ENCODE measurements around the gene PALB2.

The PALB2 gene

GRCh38 chr16:23571895-23572294 is 69.2 kb downstream of the PALB2 start:
- WGBS, 2 experiments: 95 to 96% methylated on average over 5 of the region's 5 CpGs
- Histone ChIP-seq H3K9me3 (ENCODE audit: control insufficient read depth, low read length) (no peaks in the 10 kb centered on the region), H3K4me3 (ENCODE audit: insufficient read depth, low read depth, low read length) (no peak overlapping the region), H3K4me1 (ENCODE audit: control insufficient read depth, insufficient read depth, low read length) (no peaks in the 10 kb centered on the region), H3K36me3 (ENCODE audit: control insufficient read depth, insufficient read depth, low read length) (peaks cover 33% of the 10 kb centered on the region), H3K27me3 (ENCODE audit: control insufficient read depth, insufficient read depth, low read length, poor library complexity, severe bottlenecking) (no peaks in the 10 kb centered on the region), H3K27ac (ENCODE audit: insufficient read depth, low read depth, low read length, poor library complexity, severe bottlenecking) (no peak overlapping the region)

- Histone ChIP-seq H3K4me3 (ENCODE audit: insufficient read depth, low read depth, low read length) (no peak overlapping the region), H3K36me3 (ENCODE audit: control insufficient read depth, insufficient read depth, low read length) (peaks cover 33% of the 10 kb centered on the region), H3K9me3 (ENCODE audit: control insufficient read depth, low read length) (no peaks in the 10 kb centered on the region), H3K27ac (ENCODE audit: insufficient read depth, low read depth, low read length, poor library complexity, severe bottlenecking) (no peak overlapping the region), H3K4me1 (ENCODE audit: control insufficient read depth, insufficient read depth, low read length) (no peaks in the 10 kb centered on the region), H3K27me3 (ENCODE audit: control insufficient read depth, insufficient read depth, low read length, poor library complexity, severe bottlenecking) (no peaks in the 10 kb centered on the region)
- 96% methylated on average over 8 of the region's 8 CpGs for WGBS, 2 experiments
Observed at GRCh38 chr16:23570992-23571632, 70.0 kb downstream of the PALB2 start.

GRCh38 chr16:23567602-23568001 is 73.5 kb downstream of the PALB2 start:
- Histone ChIP-seq H3K36me3 (ENCODE audit: control insufficient read depth, insufficient read depth, low read length) (peaks cover 61% of the 10 kb centered on the region), H3K4me1 (ENCODE audit: control insufficient read depth, insufficient read depth, low read length) (no peaks in the 10 kb centered on the region), H3K27me3 (ENCODE audit: control insufficient read depth, insufficient read depth, low read length, poor library complexity, severe bottlenecking) (no peaks in the 10 kb centered on the region), H3K9me3 (ENCODE audit: control insufficient read depth, low read length) (no peaks in the 10 kb centered on the region), H3K27ac (ENCODE audit: insufficient read depth, low read depth, low read length, poor library complexity, severe bottlenecking) (no peak overlapping the region), H3K4me3 (ENCODE audit: insufficient read depth, low read depth, low read length) (no peak overlapping the region)
- WGBS, 2 experiments: 94 to 97% methylated on average over 3 of the region's 3 CpGs

GRCh38 chr16:23566724-23567123 is 74.4 kb downstream of the PALB2 start:
- H3K36me3 ChIP-seq (ENCODE audit: control insufficient read depth, insufficient read depth, low read length): peaks cover 65% of the 10 kb centered on the region

GRCh38 chr16:23564575-23565363 is 76.3 kb downstream of the PALB2 start:
- Histone ChIP-seq H3K4me3 (ENCODE audit: insufficient read depth, low read depth, low read length) (no peak overlapping the region), H3K36me3 (ENCODE audit: control insufficient read depth, insufficient read depth, low read length) (peaks cover 52% of the 10 kb centered on the region), H3K27ac (ENCODE audit: insufficient read depth, low read depth, low read length, poor library complexity, severe bottlenecking) (no peak overlapping the region), H3K4me1 (ENCODE audit: control insufficient read depth, insufficient read depth, low read length) (no peaks in the 10 kb centered on the region), H3K27me3 (ENCODE audit: control insufficient read depth, insufficient read depth, low read length, poor library complexity, severe bottlenecking) (no peaks in the 10 kb centered on the region), H3K9me3 (ENCODE audit: control insufficient read depth, low read length) (no peaks in the 10 kb centered on the region)
- WGBS, 2 experiments: 95 to 96% methylated on average over 9 of the region's 9 CpGs

More at GRCh38 chr16:23566724-23567123, 74.4 kb downstream of the PALB2 start:
- no peaks in the 10 kb centered on the region for H3K4me1 ChIP-seq (ENCODE audit: control insufficient read depth, insufficient read depth, low read length)
- no peaks in the 10 kb centered on the region for H3K27me3 ChIP-seq (ENCODE audit: control insufficient read depth, insufficient read depth, low read length, poor library complexity, severe bottlenecking)
- H3K9me3 ChIP-seq (ENCODE audit: control insufficient read depth, low read length): no peaks in the 10 kb centered on the region
- no peak overlapping the region for H3K27ac ChIP-seq (ENCODE audit: insufficient read depth, low read depth, low read length, poor library complexity, severe bottlenecking)
- H3K4me3 ChIP-seq (ENCODE audit: insufficient read depth, low read depth, low read length): no peak overlapping the region
- WGBS, 2 experiments: 96% methylated on average over 8 of the region's 8 CpGs

GRCh38 chr16:23563186-23563585 is 77.9 kb downstream of the PALB2 start:
- WGBS, 2 experiments: 92 to 95% methylated on average over 6 of the region's 6 CpGs
- Histone ChIP-seq H3K36me3 (ENCODE audit: control insufficient read depth, insufficient read depth, low read length) (peaks cover 47% of the 10 kb centered on the region), H3K9me3 (ENCODE audit: control insufficient read depth, low read length) (no peaks in the 10 kb centered on the region), H3K4me3 (ENCODE audit: insufficient read depth, low read depth, low read length) (no peak overlapping the region), H3K4me1 (ENCODE audit: control insufficient read depth, insufficient read depth, low read length) (peaks cover 4% of the 10 kb centered on the region), H3K27me3 (ENCODE audit: control insufficient read depth, insufficient read depth, low read length, poor library complexity, severe bottlenecking) (no peaks in the 10 kb centered on the region), H3K27ac (ENCODE audit: insufficient read depth, low read depth, low read length, poor library complexity, severe bottlenecking) (no peak overlapping the region)

GRCh38 chr16:23562505-23562904 is 78.6 kb downstream of the PALB2 start:
- 93 to 97% methylated on average over 13 of the region's 13 CpGs for WGBS, 2 experiments
- no peak overlapping the region for H3K27ac ChIP-seq (ENCODE audit: insufficient read depth, low read depth, low read length, poor library complexity, severe bottlenecking)
- H3K4me1 ChIP-seq (ENCODE audit: control insufficient read depth, insufficient read depth, low read length): peaks cover 4% of the 10 kb centered on the region
- no peaks in the 10 kb centered on the region for H3K9me3 ChIP-seq (ENCODE audit: control insufficient read depth, low read length)
- no peak overlapping the region for H3K4me3 ChIP-seq (ENCODE audit: insufficient read depth, low read depth, low read length)
- peaks cover 40% of the 10 kb centered on the region for H3K36me3 ChIP-seq (ENCODE audit: control insufficient read depth, insufficient read depth, low read length)
- H3K27me3 ChIP-seq (ENCODE audit: control insufficient read depth, insufficient read depth, low read length, poor library complexity, severe bottlenecking): no peaks in the 10 kb centered on the region

GRCh38 chr16:23561586-23561985 is 79.5 kb downstream of the PALB2 start:
- no peaks in the 10 kb centered on the region for H3K9me3 ChIP-seq (ENCODE audit: control insufficient read depth, low read length)
- no peak overlapping the region for H3K4me3 ChIP-seq (ENCODE audit: insufficient read depth, low read depth, low read length)
- no peak overlapping the region for H3K27ac ChIP-seq (ENCODE audit: insufficient read depth, low read depth, low read length, poor library complexity, severe bottlenecking)
- WGBS, 2 experiments: 91 to 95% methylated on average over 5 of the region's 5 CpGs
- H3K36me3 ChIP-seq (ENCODE audit: control insufficient read depth, insufficient read depth, low read length): peaks cover 35% of the 10 kb centered on the region
- no peaks in the 10 kb centered on the region for H3K27me3 ChIP-seq (ENCODE audit: control insufficient read depth, insufficient read depth, low read length, poor library complexity, severe bottlenecking)
- H3K4me1 ChIP-seq (ENCODE audit: control insufficient read depth, insufficient read depth, low read length): peaks cover 4% of the 10 kb centered on the region

- Histone ChIP-seq H3K27ac (ENCODE audit: insufficient read depth, low read depth, low read length, poor library complexity, severe bottlenecking) (peak overlapping the region; percentile 72), H3K4me3 (ENCODE audit: insufficient read depth, low read depth, low read length) (peak overlapping the region; percentile 90), H3K9me3 (ENCODE audit: control insufficient read depth, low read length) (no peaks in the 10 kb centered on the region), H3K4me1 (ENCODE audit: control insufficient read depth, insufficient read depth, low read length) (peaks cover 4% of the 10 kb centered on the region), H3K36me3 (ENCODE audit: control insufficient read depth, insufficient read depth, low read length) (peaks cover 8% of the 10 kb centered on the region), H3K27me3 (ENCODE audit: control insufficient read depth, insufficient read depth, low read length, poor library complexity, severe bottlenecking) (no peaks in the 10 kb centered on the region)
- 5% methylated on average over 60 of the region's 60 CpGs for WGBS, 2 experiments
Observed at GRCh38 chr16:23557779-23558702, 83.1 kb downstream of the PALB2 start.
